LNCaP clone FGC (cell line): ENCODE measurements around the gene WNT9A.

ENCODE experiments used
- DNase-seq: peaks from one replicate; pipeline ENCODE4 v3.0.0-alpha.2; 2011; ENCODE audit warnings: low read depth
- H3K4me3 ChIP-seq: 2 replicates; pipeline ENCODE4 v1.5.1; 2011; ENCODE audit warnings: mild to moderate bottlenecking, low read depth, low read length, control low read depth
- TF ChIP-seq, protein P1 (sequence below): IDR thresholded peaks from 2 replicates; pipeline ENCODE4 v1.5.1; 2012; ENCODE audit warnings: mild to moderate bottlenecking; ENCODE audit not compliant: control insufficient read depth, insufficient read depth; ENCODE audit errors: extremely low read depth

Gene WNT9A

GRCh38 chr1:227948493-227949260 lies 945 bp upstream of the WNT9A start:
- TF ChIP-seq, protein P1, sequence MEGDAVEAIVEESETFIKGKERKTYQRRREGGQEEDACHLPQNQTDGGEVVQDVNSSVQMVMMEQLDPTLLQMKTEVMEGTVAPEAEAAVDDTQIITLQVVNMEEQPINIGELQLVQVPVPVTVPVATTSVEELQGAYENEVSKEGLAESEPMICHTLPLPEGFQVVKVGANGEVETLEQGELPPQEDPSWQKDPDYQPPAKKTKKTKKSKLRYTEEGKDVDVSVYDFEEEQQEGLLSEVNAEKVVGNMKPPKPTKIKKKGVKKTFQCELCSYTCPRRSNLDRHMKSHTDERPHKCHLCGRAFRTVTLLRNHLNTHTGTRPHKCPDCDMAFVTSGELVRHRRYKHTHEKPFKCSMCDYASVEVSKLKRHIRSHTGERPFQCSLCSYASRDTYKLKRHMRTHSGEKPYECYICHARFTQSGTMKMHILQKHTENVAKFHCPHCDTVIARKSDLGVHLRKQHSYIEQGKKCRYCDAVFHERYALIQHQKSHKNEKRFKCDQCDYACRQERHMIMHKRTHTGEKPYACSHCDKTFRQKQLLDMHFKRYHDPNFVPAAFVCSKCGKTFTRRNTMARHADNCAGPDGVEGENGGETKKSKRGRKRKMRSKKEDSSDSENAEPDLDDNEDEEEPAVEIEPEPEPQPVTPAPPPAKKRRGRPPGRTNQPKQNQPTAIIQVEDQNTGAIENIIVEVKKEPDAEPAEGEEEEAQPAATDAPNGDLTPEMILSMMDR: no peak
- no peak for DNase-seq

DNA sequence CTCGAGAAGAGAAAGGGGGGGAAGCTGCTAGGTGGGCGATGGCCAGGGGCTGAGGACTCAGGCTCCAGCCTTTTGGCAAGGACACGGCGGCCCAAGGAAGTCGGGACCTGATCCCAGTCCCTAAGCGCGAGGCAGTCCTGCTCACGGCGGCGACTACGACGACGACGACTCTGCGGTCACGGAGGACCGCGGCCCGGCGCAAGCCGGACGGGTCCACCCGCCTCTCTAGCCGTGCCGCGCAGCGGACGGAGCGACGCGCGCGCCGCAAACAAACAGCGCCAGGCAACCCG lies 401 bp downstream of the WNT9A start:
- peak overlapping the region; percentile 55 for H3K4me3 ChIP-seq
- TF ChIP-seq, protein P1: no peak
- no peak for DNase-seq

More at GRCh38 chr1:227948493-227949260, 945 bp upstream of the WNT9A start:
- H3K4me3 ChIP-seq: peak overlapping the region; percentile 55

DNA sequence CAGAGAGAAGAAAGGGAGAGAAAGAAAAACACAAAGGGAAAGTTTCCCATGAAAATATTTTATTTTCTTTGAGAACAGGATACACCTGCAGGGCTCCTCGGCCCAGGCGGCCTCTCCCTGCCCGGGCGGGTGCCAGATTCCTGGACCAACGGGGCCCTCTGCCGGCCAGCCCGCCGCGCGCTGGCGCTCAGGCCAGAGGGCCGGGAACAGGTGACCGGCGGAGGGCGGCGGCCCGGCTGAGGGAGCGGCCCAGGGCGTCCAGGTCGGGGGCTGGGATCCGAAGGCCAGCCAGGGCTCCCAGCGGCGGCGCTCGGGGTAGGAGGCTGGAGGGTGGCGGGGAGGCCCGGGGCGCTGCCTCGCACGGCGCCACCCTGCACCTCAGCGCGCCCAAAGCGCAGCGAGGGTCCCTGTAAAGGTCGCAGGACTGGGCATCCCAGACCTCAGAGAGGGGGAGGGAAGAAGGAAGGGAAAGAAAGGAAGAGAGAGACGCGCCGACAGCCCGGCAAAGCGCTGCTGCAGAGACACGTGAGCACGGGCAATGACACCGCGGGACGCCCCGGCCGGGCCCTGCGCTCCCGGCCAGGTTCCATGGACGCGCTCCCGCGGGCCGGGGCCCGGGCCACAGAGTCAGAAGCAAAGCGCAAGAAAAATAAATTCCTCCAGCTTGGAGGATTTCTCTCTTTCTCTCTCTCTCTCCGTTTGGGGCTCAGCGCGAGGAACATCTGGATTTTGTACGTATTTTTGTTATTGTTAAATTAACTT lies 927 bp downstream of the WNT9A start:
- DNase-seq: peak; percentile 48
- H3K4me3 ChIP-seq: peak overlapping the region; percentile 55
- TF ChIP-seq, protein P1: peak; percentile 96

GRCh38 chr1:227945891-227946623 lies 1.7 kb downstream of the WNT9A start:
- DNase-seq: no peak
- no peak overlapping the region for H3K4me3 ChIP-seq
- TF ChIP-seq, protein P1: no peak

- no peak overlapping the region for H3K4me3 ChIP-seq
- DNase-seq: no peak
- TF ChIP-seq, protein P1: no peak
Measured at GRCh38 chr1:227944931-227945890, 2.5 kb downstream of the WNT9A start.
